ENCODE results near the gene SULT1B1.

SULT1B1 gene

DNA sequence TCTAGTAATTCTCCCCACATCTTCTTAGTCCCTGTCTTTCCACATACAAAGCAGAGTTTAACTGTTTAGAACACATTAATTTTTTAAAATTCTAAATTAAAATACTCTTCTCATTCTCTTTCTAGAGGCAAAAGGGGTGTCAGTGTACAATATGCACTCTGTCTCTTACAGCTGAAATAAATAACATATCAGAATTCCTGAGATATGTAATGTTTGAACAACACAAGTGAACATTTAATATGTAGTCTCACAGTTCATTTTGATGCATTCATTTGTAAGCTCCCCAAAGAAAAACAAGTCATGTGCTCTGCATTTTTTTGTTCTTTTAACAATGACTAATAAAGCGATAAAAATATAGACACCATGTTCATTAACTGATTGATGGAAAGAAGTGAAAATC lies 19.7 kb upstream of the SULT1B1 start:
- no peaks in the 10 kb centered on the region for H3K9me3 ChIP-seq (ENCODE audit: low read length)
- no peaks in the 10 kb centered on the region for H4K20me1 ChIP-seq (ENCODE audit: insufficient read depth, low read length)
- TF ChIP-seq EZH2 (IDR thresholded peaks at IDR 0.05; ENCODE audit: borderline replicate concordance, low read length), result no peak
- TF ChIP-seq, protein P1, sequence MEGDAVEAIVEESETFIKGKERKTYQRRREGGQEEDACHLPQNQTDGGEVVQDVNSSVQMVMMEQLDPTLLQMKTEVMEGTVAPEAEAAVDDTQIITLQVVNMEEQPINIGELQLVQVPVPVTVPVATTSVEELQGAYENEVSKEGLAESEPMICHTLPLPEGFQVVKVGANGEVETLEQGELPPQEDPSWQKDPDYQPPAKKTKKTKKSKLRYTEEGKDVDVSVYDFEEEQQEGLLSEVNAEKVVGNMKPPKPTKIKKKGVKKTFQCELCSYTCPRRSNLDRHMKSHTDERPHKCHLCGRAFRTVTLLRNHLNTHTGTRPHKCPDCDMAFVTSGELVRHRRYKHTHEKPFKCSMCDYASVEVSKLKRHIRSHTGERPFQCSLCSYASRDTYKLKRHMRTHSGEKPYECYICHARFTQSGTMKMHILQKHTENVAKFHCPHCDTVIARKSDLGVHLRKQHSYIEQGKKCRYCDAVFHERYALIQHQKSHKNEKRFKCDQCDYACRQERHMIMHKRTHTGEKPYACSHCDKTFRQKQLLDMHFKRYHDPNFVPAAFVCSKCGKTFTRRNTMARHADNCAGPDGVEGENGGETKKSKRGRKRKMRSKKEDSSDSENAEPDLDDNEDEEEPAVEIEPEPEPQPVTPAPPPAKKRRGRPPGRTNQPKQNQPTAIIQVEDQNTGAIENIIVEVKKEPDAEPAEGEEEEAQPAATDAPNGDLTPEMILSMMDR (IDR thresholded peaks at IDR 0.05; ENCODE audit: low read length), result no peak
- no peak overlapping the region for H3K27ac ChIP-seq (ENCODE audit: low read depth, low read length, poor library complexity, severe bottlenecking)
- no peaks in the 10 kb centered on the region for H3F3A ChIP-seq (ENCODE audit: insufficient read depth, low read length)
- no peak overlapping the region for H2AFZ ChIP-seq (ENCODE audit: low read length)
- H3K79me2 ChIP-seq (ENCODE audit: insufficient read depth, low read length), result no peaks in the 10 kb centered on the region
- no peak overlapping the region for H3K9ac ChIP-seq (ENCODE audit: low read length)
- no peak overlapping the region for H3K4me2 ChIP-seq (ENCODE audit: low read length)
- H3K4me3 ChIP-seq (ENCODE audit: low read depth, low read length, poor library complexity, severe bottlenecking), result no peak overlapping the region
- H3K36me3 ChIP-seq (ENCODE audit: insufficient read depth, low read length), result no peaks in the 10 kb centered on the region
- H3K9me2 ChIP-seq (ENCODE audit: low read depth, low read length), result no peaks in the 10 kb centered on the region
- no peaks in the 10 kb centered on the region for H3K4me1 ChIP-seq (ENCODE audit: insufficient read depth, low read length, severe bottlenecking)
- H3K27me3 ChIP-seq (ENCODE audit: insufficient read depth, low read length), result no peaks in the 10 kb centered on the region

DNA sequence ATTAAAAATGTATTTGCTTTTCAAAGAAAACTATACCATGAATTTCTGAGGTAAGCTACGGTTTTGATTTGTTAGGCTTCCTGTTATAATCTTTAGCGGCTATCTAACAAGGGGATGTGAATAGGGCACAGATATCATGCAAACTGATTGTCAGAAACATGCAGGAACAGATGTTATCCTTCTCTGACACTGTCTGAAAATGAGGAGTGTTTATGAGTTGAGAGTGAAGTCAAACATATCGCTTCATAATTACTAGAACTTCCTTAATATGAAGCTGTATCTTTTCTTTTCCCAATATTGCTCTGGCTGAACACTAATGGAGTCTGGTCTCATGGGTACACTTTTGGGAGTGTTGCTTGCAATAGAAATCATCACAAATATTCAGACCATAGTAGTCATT lies 16.3 kb upstream of the SULT1B1 start:
- no peaks in the 10 kb centered on the region for H3K27me3 ChIP-seq (ENCODE audit: insufficient read depth, low read length)
- H3K4me1 ChIP-seq (ENCODE audit: insufficient read depth, low read length, severe bottlenecking), result no peaks in the 10 kb centered on the region
- no peak overlapping the region for H3K9ac ChIP-seq (ENCODE audit: low read length)
- no peak overlapping the region for H3K4me2 ChIP-seq (ENCODE audit: low read length)
- no peaks in the 10 kb centered on the region for H3K79me2 ChIP-seq (ENCODE audit: insufficient read depth, low read length)
- no peaks in the 10 kb centered on the region for H3F3A ChIP-seq (ENCODE audit: insufficient read depth, low read length)
- no peak overlapping the region for H3K27ac ChIP-seq (ENCODE audit: low read depth, low read length, poor library complexity, severe bottlenecking)
- H3K9me2 ChIP-seq (ENCODE audit: low read depth, low read length), result no peaks in the 10 kb centered on the region
- no peaks in the 10 kb centered on the region for H3K36me3 ChIP-seq (ENCODE audit: insufficient read depth, low read length)
- H3K9me3 ChIP-seq (ENCODE audit: low read length), result no peaks in the 10 kb centered on the region
- TF ChIP-seq EZH2 (IDR thresholded peaks at IDR 0.05; ENCODE audit: borderline replicate concordance, low read length), result no peak
- TF ChIP-seq, protein P1 (IDR thresholded peaks at IDR 0.05; ENCODE audit: low read length), result no peak
- no peaks in the 10 kb centered on the region for H4K20me1 ChIP-seq (ENCODE audit: insufficient read depth, low read length)
- H2AFZ ChIP-seq (ENCODE audit: low read length), result no peak overlapping the region
- no peak overlapping the region for H3K4me3 ChIP-seq (ENCODE audit: low read depth, low read length, poor library complexity, severe bottlenecking)

DNA sequence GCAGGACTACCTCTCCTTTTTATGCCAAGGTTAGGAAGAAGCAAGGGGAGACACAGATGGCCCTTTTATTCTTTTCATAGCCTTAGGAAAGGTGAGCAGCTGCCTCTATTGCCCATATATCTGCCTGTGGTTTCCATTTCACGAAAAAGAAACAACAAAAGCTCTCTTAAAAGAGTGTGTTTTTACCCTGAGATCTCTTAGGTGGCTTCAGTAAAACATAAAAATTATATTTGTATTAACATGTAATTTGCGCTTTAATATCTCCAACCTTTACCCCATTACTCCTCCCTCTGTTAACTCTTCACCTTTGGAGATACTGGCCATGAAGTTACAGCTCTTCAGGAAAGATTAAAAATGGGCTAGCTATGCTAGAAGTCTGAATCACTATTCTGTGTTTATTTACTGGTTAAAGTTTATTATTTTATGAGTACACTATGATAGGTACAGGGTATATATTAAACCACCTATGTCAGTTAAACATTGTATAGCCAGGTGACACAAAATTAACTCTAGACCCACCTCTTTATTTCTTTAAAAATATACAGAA lies 15.0 kb upstream of the SULT1B1 start:
- Histone ChIP-seq H3K9me2 (ENCODE audit: low read depth, low read length) (no peaks in the 10 kb centered on the region), H3K4me1 (ENCODE audit: insufficient read depth, low read length, severe bottlenecking) (no peaks in the 10 kb centered on the region), H3K79me2 (ENCODE audit: insufficient read depth, low read length) (no peaks in the 10 kb centered on the region), H2AFZ (ENCODE audit: low read length) (no peak overlapping the region), H3K36me3 (ENCODE audit: insufficient read depth, low read length) (no peaks in the 10 kb centered on the region), H3K9me3 (ENCODE audit: low read length) (no peaks in the 10 kb centered on the region), H3K4me3 (ENCODE audit: low read depth, low read length, poor library complexity, severe bottlenecking) (no peak overlapping the region), H3K9ac (ENCODE audit: low read length) (no peak overlapping the region), H3K27ac (ENCODE audit: low read depth, low read length, poor library complexity, severe bottlenecking) (no peak overlapping the region), H3K27me3 (ENCODE audit: insufficient read depth, low read length) (no peaks in the 10 kb centered on the region), H3K4me2 (ENCODE audit: low read length) (no peak overlapping the region), H4K20me1 (ENCODE audit: insufficient read depth, low read length) (no peaks in the 10 kb centered on the region), H3F3A (ENCODE audit: insufficient read depth, low read length) (no peaks in the 10 kb centered on the region)
- no peak for TF ChIP-seq EZH2 (IDR thresholded peaks at IDR 0.05; ENCODE audit: borderline replicate concordance, low read length)
- TF ChIP-seq, protein P1 (IDR thresholded peaks at IDR 0.05; ENCODE audit: low read length), result no peak

Data from OCI-LY1 (cell line).